GM19463 (cell line): ENCODE measurements around the gene PTPRCAP.

Experiments
- ATAC-seq: cut with Tn5 transposase; IDR thresholded peaks from one replicate; pipeline ENCODE4 v1.9.1; 2021; ENCODE audit warnings: mild to moderate bottlenecking, moderate library complexity; ENCODE audit not compliant: unreplicated experiment

PTPRCAP gene

DNA sequence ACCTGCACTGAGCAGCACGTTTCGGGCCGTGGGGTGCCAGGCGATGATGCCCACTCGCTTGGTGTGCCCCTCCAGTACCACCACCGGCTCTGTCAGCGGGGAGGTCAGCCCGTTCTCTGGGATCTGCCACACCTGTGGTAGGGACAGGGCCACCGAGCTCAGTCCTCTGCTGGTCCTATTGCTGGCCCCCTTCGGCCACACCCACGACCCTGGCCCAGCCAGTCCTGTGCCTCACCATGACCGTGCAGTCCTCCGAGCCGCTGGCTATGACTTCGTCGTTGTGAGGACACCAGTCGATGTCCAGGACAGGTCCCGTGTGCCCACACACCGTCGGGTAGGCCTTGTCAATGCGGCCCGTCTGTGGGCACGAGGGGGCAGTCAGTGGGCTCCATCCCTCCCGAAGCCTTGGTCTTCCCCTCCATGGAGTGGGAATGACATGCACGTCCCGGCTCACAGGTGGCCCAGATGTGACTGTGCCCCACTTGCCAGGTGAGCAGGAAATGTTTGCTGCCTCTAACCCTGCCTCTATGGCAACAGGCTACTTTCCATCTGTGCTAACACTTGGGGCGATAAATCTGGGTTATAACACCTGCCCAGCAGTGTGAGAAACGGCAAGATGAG, 4.4 kb upstream of the PTPRCAP start:
- ATAC-seq, result no peak

DNA sequence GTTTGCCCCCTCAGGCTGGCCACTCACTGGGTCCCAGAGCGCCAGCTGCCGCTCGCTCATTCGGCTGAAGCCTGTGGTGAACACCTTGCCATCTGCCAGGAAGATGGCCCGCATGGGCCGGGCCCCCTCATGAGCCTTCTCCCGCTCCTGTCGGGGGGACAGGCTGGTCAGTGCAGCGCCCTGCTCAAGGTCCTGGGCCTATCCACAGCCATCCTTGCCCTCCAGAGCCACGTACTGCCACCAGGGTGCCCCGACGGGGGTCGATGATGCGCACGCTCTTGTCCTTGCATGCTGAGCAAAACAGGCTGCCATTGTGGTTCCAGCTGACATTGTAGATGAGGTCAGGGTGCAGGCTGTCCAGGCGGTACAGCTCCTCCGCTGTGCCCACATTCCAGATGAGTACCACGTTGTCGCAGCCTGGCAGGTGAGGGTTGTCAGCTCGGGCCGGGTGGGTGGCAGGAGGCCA, 3.6 kb upstream of the PTPRCAP start:
- ATAC-seq, result no peak

DNA sequence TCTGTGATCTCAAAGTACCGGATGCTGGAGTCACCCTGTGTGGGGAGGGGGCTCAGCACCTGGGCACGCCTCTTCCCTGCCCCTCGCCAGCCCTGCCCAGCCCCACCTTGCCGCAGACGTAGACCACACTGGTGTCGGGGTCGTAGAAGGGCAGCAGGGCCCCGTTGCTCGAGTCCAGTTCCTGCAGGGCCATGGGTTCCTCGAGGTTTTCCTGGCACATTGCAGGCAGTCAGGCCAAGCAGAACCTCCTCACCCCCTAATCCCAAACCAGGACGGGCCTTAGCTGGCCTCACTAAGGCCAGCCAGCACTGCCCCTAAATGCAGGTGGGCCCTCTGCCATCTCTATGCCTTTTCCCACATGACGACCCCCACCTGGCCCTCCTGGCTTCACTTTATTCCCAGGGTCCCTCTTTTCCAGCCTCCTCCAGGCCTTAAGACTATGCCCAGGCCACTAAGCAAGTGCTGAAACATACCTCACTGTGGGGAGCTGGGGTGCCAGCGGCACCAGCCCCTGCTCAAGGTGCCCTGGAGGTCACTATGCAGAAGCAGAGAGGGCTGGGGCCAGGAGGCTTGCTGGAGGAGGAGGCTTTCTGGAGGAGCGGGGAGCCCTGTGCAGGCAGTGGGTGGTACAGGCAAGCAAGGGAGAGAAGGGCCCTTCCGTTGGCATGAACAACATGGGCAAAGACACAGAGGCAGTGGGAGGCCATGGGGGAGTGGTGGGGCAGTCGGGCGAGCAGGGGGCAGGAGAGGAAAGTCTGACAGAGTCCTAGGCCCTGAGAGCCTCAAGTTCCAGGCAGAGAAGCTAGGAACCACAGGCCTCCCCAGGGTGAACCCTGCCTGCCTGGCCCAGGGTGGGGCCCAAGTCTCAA, 3.0 kb upstream of the PTPRCAP start:
- ATAC-seq, result no peak

DNA sequence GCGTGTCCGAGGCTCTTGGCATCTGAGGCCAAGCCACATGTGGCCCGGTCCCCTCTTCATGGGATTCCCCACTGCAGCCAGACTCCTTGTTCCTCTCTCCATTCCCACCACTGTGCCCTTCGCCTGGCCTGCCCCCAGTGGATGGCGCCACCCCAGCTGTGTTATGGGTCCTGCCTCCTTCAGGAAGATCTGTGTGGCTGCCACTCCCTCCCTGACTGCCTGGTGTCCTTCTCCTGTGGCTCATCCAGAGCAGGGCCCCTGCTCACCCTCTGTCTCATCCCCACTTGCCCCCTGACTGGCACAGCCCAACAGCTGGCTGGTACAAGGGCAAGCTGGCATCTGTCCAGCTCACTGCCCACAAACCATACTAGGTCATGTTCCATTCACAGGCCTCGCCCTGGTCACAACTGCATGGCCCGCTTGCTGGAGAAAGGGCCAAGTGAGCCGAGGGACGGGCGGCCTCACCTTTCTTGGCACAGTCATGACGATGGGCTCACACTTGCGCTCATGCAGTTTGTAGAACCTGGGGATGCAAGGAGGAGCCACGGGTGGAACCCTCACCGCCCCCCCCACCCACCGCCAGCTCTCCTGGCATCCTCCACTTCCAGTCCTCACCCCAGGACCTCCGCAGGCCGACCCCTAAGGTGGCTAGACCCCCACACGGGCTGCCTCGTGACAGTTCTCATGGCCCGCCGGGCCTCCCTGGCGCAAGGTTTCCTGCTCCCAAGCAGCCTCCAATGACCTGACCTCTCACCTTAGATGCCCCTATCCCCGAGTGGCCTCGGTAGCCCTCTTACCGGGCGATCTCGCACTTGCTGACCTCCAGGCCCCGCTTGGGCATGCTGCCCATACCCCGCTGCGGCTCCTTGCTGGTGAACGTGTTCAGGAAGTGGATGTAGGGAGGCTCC, 2.1 kb upstream of the PTPRCAP start:
- no peak for ATAC-seq

DNA sequence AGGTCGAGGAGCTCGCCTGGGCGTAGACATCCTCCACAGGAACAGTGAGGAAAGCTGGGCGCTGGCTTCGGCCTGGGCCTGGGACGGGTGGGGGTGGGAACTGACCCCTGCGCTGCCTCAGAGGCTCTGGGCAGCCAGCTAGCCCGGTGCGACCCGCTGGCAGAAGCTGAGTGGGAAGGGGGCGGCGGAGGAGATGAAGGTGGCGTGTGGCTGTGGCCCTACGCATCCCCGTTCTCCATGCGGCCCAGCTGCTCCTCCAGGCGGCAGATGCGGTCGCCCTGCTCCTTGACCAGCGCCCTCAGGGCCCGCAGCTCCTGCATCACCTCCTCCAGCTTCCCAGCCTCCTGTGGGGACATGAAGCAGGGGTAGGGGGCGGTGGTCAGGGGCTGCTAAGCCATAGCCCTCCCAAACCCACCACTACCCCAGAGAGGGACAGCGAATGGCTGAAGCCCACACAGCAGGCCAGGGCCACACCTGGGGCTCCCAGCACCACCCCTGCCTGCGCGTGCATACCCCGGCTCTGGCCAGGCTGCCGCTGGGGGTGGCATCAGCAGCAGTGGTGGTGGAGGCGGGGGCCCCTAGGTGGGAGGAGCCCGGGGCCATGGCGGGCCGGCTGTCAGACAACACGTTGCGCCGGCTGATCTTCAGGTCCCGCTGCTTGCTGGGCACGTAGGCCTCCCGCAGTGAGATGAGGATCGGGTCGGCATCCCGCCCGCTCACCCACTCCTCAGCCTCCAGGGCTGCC, 848 bp upstream of the PTPRCAP start:
- ATAC-seq, result no peak

DNA sequence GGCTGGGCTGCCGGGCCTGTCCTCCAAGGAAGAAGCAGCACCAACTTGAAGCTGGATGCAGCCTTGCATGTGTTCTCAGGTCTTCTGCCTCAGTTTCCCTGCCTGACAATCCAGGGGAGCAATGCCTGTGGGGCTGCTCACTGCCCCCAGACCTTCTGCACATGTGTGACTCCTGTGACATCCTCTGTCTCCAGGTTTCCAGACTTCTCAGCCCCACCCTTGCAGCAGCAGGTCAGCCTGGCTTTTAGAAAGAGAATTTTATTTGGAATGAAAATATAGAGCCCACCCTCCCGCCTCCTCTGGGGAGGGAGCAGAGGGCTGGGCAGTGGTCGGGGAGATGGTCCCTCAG, 301 bp upstream of the PTPRCAP start:
- ATAC-seq, result no peak

DNA sequence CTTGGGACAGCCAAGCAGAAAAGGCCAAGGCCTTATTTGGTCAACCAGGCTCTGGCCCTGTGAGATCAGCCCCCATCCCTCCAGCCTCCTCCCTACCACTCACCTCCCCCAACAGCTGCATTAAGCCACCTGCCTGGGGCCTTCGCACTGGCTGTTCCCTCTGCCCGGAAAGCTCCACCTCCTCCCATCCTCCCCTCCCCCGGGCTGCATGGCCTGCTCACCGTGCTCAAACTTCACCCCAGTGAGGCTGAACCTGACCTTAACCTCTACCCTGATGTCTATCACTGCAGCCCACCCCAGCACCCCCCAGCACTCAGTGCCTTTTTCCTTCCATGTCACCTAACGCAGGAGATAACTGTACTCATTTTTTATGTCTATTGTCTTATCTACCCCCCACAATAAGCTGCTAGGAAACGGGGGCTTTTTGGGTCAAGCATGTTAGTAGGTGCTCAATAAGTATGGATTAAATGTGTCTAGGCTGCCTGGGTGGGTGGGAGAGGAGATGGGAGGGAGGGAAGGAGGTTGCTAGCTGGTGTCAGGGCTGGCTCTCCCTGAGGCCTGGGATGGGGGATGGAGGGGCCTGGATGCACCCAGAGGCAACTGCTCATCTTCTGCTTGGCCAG, 912 bp downstream of the PTPRCAP start:
- ATAC-seq, result peak; percentile 55

DNA sequence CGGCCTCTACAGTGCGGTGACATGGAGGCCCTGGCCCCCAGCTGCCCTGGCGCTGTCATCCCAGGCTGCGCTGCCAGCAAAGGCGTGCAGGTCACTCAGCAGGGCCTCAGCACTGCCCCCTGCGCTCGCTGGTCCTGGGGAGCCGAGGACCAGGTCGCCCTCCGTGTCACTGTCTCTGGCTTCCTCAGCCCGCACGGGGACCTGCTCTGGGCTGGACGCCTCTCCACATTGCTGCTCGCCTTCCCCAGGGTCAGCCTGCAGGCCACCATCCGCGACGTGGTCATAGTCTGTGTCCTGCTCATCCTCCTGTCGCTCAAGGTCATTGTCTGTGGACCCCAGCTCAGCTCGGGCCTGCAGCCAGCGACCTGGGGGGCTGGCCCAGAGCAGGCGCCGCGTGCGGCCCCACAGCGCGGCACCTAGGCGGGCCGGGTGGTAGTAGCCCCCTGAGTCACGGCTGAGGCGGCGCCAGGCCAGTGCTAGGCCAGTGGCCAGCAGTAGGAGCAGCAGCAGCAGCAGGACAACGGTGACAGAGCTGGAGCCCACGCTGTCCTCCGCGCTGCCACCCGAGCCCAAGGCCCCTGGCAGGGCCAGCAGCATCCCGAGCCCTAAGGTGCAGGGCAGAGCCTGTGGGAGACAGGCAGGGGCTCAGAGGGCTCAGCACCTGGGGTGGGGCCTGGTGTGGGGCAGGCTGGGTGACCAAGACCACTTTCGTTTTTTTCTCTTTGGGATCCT, 1.6 kb downstream of the PTPRCAP start:
- ATAC-seq, result no peak

DNA sequence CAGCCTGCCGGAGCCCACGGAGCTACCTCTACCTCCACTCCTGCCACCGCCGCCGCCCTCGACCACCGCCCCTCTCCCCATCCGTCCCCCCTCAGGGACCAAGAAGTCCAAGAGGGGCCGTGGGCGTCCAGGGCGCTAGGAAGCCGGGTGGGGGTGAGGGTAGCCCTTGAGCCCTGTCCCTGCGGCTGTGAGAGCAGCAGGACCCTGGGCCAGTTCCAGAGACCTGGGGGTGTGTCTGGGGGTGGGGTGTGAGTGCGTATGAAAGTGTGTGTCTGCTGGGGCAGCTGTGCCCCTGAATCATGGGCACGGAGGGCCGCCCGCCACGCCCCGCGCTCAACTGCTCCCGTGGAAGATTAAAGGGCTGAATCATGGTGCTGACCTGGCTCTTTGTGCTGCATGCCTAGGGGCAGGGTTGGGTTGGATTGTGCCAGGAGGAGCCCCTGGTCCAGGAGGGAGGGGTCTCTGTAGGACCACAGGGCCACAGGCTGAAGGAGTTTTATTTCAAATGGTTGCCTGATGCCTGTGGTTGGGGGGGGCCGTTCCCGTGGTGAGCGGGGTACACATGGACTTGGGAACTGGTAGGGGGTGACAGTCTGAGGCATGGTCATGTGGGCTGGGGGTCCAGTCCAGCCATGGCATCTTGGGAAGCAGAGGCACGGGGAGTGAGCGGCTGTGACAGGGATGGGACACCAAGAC, 2.3 kb downstream of the PTPRCAP start:
- no peak for ATAC-seq

DNA sequence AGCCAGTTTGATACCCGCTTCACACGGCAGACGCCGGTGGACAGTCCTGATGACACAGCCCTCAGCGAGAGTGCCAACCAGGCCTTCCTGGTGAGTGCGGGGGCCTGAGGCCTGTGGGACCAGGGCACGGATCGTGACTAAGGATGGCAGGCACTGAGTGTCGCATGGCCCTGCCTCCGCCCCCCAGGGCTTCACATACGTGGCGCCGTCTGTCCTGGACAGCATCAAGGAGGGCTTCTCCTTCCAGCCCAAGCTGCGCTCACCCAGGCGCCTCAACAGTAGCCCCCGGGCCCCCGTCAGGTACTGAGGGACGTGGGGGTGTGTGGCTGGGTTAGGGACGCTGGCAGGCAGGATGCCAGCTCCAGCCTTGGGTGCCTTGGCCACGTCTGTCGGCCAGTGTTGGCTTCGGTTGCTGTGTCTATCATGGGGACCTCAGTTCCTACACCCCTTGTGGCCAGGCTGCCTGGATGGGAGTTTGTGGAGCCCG, 3.0 kb downstream of the PTPRCAP start:
- no peak for ATAC-seq

DNA sequence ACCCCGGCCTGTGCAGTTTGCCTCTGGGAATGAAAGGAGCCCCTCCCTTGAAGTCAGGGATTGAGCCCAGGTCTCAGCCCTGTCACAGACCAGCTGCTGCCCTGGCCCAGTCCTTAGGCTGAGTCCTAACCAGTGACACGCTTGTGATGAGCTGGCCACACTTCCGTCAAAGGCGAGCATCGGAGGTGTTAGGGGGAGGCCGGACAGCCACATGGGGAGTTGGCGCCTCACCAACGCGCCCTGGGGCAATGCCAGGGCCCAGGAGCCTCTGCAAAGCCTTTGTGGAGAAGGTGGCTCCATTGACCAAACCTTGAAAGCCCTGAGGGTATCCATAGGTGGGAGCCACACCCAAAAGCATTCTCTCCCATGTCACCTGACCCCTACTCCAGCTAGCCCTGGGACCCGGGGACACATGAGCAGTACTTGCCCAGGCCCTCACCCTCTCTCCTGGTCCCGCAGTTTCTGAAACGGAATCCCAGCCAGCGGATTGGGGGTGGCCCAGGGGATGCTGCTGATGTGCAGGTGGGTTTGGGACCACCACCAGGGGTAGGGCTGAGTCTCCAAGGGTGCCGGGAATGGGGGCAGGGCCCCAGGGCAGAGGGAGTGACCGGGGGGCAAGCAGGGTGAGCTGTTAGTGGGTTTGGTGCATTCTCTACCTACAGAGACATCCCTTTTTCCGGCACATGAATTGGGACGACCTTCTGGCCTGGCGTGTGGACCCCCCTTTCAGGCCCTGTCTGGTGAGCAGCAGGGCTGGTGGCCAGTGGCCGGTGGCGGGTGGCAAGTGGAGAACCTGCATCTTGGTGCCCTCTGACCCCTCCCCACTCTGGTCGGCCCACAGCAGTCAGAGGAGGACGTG, 3.7 kb downstream of the PTPRCAP start:
- ATAC-seq, result no peak

DNA sequence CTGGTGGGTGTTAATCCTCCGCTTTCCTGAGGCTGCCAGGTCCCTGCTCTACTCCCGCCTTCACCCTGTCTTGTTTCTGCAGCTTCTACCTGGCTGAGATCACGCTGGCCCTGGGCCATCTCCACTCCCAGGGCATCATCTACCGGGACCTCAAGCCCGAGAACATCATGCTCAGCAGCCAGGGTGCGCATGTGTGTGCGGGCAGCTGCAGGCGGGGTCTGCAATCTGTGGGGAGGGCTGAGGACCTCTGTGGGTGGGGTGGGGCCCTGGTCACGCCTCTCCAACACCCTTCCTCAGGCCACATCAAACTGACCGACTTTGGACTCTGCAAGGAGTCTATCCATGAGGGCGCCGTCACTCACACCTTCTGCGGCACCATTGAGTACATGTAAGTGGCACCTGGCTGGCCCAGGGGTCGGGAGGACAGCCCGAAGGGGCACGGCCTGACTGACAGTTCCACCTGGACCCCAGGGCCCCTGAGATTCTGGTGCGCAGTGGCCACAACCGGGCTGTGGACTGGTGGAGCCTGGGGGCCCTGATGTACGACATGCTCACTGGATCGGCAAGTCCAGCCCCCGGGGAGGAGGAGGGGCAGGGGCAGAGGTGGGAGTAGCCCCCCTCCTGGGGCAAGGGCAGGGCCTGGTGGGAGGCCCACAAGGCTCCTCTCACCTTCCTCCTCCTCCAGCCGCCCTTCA, 4.7 kb downstream of the PTPRCAP start:
- ATAC-seq, result no peak

DNA sequence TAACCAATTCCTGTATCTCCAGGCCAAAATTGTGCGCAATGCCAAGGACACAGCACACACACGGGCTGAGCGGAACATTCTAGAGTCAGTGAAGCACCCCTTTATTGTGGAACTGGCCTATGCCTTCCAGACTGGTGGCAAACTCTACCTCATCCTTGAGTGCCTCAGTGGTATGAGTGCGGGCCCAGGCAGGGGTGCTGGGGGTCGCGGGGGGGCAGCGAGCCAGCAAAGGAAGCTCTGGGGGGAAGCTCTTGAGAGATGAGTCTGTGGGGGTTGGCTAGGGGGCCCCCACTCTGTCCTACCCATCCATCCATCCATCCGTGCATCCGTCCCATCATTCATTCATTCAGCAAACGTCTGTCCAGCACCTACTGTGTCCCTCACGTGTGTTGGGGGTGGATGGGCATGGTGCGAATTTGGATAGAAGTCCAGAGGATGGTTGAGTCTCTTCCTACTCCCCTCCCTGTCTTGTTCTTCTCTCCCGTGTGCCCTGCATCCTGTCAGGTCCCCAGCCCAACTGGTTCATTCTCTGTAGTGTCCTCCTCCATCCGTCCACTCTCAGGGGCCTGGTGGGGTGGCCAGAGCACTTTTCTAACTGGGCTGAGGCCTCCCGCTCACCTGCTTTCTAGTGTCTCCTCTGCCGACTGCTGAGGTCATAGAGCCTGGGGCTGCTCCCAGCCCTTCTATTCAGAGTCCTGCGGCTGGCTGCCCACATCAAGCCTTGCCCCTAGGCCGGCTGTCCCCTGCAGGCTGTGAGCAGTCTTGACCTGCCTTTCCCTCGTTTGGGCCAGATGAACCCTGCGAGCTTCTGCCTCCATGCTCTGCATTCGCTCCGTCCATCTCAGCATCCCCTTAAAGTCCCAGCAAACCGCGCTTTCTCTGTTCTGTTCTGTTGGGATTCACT, 5.9 kb downstream of the PTPRCAP start:
- no peak for ATAC-seq

DNA sequence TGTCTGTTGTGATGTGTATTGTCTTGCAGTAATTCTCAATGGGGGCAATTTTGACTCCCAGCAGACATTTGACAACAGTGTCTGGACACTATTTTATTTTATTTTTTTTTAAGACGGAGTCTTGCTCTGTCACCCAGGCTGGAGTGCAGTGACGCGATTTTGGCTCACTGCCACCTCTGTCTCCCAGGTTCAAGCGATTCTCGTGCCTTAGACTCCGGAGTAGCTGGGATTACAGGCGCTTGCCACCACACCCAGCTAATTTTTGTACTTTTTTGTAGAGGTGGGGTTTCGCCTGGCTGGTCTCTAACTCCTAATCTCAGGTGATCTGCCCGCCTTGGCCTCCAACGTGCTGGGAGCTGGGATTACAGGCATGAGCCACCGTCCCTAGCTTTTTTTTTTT, 7.8 kb downstream of the PTPRCAP start:
- ATAC-seq, result no peak

DNA sequence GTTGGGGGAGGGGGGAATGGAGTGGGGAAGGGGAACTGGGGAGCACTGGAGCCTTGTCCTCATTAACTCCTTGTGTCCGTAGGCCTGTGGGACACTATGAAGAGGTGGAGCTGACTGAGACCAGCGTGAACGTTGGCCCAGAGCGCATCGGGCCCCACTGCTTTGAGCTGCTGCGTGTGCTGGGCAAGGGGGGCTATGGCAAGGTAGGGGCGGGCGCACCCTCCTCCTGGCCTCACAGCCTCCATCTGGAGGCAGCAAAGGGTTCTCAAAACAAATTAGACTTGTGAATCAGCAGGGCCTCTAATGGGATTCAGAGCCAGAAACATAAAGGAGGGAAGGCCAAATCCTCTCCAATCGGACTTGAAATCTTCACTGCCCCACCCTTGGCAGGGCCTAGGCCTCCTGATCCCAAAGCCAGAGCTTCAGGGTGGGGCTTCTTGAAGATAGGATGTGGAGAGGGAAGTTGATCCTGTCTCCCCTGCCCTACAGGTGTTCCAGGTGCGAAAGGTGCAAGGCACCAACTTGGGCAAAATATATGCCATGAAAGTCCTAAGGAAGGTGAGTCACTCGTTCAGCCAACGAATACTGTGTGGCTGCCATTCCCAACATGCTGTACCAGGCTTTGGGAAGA, 8.3 kb downstream of the PTPRCAP start:
- no peak for ATAC-seq
